Hematopoietic multipotent progenitor cell treated with erythropoietin and hydrocortisone succinate and interleukin-3 and kit ligand, for 6 days (in vitro differentiated cells): Measurements from ENCODE around the gene SEMG1.

Source experiments
- DNase-seq: peaks from one replicate; pipeline ENCODE4 v3.0.0-alpha.2; 2015

SEMG1 gene, protein sequence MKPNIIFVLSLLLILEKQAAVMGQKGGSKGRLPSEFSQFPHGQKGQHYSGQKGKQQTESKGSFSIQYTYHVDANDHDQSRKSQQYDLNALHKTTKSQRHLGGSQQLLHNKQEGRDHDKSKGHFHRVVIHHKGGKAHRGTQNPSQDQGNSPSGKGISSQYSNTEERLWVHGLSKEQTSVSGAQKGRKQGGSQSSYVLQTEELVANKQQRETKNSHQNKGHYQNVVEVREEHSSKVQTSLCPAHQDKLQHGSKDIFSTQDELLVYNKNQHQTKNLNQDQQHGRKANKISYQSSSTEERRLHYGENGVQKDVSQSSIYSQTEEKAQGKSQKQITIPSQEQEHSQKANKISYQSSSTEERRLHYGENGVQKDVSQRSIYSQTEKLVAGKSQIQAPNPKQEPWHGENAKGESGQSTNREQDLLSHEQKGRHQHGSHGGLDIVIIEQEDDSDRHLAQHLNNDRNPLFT

DNA sequence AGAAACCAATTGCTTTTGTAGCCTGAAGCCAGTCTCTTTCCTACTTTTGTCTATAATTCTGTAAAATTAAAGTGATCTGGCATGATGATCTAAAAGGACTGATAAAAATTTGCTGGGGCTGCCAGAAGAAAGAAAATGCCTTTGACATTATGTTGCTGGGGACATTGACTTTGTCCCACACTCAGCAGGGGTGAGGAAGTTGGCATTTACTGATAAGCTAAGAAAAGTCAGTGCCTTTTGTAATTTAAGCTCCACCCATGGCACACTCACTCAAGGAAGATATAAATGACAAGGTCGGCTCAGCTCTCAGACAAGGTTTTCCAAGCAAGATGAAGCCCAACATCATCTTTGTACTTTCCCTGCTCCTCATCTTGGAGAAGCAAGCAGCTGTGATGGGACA is at the start of gene SEMG1:
Gene SEMG1 (plus strand): TSS at position 309 of the 400 bp plus-strand sequence. CDS start 21 bp downstream, at position 330.
- DNase-seq = peak; percentile 49

DNA sequence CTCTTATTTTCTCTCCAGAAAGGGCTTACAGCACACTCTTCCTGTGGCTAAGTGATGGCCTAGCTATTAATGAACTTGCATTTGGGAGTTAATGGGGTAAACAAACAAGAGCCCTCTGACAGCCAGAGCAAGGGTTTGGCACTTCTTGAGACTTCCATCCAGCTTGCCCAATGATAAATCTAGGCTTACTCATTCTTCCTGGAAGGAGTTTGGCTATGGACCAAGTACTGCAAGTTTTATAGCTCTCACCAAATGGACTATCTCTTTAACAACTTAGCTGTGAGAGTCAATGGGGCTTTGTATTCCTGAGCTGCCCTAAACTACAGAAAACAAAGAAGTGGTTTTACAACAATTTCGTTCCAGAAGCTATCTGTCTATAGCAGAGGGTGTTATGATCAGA is 48.9 kb upstream of the SEMG1 start:
- no peak for DNase-seq

DNA sequence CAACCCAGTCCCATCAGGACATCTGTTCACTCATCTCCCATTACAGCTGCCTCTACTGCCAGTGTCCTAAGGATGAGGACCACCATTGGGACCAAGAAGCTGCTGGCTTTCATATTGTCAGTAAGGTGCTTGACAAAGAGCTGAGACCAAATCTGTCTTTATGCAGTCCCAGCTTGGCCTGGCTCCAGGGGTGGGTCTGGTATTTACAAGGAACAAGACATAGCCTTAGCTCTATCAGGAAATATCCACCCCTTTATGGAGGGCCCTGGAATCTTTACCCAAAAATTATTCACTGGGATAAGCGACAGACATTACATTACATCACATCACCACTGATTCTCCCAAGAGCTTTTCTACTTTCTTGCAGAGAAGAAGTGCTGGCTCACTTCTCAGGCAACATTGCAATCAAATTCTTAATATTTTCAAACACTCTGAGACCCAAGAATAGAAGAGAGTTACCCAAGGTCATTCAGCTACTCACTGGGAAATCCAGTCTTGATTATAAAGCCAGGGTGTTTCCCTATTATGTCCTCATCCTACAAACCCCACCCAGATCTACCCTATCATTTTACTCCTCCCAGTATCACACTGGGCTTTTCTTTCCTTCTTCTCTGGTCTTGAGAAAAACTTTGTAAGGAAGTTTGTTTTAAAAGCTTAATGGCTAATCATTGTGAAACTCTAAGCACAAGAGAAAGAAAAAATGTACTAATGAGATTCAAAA is 43.6 kb upstream of the SEMG1 start:
- DNase-seq = no peak

DNA sequence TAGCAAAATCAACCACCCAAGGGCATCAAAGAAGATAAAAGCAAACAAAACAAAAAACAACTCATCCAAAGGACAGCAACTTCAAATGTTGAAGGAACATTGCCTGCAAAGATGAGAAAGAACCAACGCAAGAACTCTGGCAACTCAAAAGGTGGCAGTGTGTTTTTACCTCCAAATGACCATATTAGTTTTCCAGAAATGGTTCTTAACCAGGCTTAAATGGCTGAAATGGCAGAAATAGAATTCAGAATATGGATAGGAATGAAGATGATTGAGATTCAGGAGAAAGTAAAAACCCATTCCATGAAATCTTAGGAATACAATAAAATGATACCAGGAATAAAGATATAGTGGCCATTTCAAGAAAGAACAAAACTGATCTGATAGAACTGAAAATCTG is 41.9 kb upstream of the SEMG1 start:
- DNase-seq = no peak

DNA sequence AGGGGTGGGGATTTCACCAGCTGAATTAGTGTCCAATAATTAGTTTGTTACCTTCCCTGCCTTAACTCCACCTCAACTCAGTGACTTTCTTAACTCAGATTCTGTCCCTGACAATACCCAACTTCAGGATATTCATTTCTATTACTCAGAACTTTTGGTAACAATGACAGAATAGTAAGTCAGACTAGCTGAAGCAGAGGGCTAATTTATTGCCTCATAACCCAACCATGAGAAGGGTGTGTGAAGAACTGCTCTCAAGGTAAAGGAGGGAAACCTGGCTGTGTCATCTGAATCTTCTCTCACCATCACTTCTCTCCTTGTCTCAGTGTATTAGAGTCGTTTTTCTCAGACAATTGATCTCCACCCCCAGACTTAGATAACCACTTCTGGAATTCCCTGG is 33.3 kb upstream of the SEMG1 start:
- no peak for DNase-seq

DNA sequence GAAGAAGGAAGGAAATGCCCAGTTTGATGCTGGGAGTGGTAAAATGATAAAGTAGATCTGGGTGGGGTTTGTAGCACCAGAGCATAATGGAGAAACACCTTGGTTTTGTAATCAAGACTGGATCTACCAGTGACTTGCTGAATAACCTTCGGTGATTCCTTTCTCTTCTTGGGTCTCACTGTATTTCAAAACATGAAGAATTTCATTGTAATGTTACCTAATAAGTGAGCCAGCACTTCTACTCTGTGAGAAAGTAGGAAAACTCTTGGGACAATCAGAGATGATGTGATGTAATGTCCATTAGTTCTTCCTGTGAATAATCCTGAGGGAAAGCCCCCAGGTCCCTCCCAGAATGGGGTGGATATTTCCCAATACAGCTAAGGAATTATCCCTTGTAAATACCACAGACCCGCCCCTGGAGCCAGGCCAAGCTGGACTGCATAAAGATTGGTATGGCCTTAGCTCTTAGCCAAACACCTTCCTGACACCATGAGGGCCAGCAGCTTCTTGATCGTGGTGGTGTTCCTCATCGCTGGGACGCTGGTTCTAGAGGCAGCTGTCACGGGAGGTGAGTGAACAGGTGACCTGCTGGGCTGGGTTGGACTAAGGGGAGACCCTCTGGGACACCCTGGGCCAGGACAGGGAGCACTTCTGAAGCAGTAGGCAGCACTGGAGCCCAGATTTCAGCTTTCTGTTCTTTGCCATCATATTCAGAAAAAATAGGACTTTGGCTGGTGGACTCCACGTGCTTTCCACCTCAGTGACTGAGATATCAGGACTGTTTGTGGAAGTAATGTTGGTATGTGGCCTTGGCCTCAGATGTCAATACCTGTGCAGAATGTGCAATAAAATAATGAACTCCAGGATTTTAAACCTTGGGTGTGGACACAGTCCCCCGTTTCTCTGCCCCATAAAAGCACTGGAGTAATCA is 32.1 kb upstream of the SEMG1 start, which contains the start of gene PI3:
Gene PI3 (plus strand): TSS at position 469 of the 931 bp plus-strand sequence. CDS start 21 bp downstream, at position 490.
- no peak for DNase-seq

DNA sequence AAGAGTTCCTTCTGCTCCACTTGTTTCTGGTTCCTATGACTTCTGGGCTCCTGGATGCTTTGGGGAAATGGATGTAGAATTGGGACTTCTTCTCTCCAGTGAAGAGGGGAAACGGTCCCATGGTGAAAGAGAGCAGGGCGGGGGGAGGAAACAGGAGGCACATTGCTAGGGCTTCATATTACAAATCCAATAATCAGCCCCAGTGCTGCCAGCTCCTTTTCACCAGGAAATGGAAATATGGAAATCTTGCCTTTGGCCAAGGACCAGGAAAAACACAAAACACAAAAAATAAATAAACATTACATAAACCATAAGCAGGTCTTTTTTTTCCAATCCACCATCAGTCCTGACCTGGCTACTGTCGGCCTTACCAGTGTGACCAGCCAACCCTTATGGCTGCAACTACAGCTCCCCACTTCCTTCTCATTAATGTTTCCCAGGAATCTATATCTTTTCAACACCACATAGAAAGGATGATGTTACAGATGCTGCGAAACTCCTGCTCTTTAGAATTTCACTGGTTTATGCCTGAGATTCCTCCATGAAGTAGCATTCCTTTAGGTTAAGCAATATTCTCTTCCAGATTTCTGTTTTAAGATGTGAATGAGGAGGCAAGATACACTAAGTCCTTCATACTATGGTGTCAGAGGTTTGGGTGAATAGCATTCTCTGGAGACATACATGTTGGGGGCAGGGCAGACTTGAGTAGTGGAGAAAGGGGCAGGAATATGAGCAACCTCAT is 30.1 kb upstream of the SEMG1 start:
- DNase-seq = no peak

DNA sequence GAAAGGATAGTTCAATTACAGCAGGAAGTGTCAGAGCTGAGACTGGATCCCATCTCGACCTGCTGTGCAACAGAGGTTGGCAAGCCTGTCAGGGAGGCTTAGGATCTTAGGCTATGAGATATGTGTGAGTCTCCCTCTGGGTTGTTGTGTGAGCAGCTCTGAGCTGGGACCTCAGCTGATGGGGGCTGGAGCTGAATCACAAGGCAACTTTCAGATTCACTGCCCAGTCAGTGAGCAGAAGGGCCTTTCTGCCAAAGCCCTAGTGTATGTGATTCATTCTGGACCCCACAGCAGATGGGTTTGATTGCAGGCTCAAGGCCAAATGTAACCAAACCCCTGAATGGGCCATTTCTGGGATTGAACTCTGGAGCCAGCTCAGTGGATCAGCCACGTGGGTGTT is 27.7 kb upstream of the SEMG1 start:
- no peak for DNase-seq

DNA sequence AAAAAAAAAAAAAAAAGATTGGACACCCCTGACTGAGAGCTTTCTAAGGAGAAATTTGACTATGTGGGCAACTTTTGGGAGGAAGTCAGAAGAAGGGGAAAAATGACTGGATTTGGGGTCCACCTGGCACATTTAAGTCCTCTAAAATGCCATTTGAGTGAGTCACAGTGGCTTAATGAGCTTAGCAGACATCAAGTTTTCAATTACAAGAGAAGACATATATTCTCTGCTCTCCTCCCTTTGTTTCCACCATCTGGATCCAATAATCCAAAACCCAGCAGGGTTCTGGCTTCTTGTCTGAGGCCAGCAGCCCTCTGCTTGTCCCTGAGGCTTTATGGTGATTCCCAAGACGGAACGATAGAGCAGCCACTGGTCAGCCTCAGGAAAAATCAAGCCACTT is 25.2 kb upstream of the SEMG1 start:
- no peak for DNase-seq

DNA sequence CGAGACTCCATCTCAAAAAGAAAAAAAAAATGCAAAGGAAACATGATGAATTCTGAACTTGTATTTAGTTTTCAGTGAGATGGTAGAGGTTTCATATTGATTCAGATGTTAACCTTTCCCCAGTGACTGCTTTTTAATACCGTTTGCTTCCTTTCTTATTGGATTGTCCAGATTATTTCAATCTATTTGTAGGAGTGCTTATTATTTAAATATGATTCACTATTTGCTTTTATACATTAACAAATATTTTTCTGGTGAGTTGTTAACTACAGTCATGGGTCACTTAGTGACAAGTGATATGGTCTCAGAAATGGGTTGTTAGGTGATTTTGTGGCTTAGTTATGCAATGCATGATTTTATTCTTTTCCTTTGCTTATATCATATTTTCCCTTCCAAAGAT is 23.7 kb upstream of the SEMG1 start:
- DNase-seq = no peak

DNA sequence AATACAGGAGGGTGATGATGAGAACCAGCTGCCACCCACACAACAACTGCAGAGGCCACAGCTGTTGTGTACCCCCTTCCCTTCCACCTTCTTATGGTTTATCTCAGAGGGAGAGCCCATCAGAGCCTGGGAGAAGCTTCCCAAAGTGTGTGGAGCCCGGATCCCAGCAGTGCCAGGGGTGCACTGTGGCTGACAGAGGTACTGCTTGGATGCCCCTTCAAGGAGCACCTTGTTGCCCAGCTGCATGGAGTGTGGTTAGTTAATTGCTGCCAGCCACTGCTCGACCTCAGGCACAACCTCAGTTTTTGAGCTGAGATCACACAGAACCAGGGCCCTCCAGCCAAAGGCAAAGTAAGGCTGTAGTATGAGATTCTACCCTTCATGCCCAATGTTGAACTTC is 19.1 kb upstream of the SEMG1 start:
- DNase-seq = no peak

DNA sequence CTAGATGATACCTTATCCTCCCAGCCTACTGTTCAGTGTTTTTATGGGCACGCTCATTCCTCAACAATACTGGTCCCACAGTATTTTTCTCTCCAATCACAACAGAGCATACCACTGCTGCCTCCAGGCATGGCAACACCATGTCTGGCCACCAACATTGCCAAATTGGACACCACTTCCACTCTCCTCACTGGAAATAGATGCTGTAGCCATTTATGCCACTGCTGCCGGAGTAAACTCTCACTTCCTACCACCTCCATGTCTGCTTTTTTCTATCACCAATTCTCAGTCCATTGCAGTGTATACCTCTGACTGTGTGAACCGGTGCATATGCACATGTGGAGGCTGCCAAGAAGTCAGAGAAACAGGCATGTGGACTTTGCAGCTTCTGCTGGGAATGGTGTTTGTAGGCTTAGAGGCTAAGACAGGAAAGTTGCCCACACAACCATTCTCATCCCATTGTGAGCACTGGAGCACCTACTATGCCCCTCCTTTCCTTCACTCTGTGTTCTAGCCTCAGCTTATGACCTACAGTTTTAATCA is 17.7 kb upstream of the SEMG1 start:
- no peak for DNase-seq

DNA sequence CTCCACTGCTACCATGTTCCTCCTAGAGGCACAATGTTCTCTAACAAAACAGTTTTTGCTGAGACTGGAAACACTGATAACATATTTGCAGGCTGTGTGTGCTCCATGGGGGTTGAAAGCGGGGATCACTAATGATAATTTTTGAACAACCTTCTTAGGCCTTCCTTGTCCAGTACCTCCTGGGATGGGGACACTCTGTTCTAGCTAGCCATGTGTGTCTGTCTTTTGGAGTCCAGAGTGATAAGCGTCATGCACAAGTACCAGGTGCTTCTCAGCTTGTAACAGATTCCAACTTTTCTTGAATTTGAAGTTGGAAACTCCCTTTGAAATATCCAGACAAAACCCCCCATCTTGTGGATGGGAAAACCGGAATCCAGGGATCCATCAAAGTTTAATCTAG is 17.0 kb upstream of the SEMG1 start:
- DNase-seq = no peak

DNA sequence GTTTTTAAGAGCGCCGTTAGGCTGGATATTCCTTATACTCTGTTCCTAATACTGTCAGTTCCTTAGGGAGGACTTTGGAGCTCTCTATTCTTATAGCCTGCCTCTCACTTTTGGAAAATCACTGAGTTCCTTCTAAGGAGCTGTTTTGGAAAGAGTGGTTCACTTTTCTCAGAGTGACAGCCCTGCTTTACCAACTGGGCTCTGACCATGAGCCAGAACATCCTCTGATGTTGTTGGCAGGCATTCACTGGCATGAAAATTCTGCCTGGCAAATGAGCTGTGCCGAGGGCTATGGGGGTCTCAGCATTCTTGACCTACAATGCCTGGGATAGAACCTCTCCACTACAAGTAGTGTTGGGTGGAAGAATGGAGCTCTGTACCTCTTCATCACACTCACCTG is 14.9 kb upstream of the SEMG1 start:
- DNase-seq = no peak

DNA sequence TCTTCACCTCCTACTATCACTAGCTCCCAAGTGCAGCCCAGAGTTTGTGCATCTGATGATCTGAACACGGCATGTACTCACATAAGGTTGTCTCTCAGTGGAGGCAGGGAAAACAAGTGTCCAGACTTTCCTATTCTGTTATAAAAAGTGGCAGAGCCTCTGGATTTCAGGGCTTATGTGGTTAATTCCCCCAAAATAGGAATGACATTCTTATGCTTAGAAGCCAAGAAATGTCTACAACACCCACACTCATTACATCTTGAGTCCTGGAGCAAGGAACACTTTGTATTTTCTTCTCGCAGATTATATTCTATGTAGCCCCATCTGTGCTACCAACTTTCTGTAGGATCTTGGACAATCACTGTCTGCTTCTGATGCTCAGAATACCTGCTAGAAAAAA is 13.5 kb upstream of the SEMG1 start:
- DNase-seq = no peak

DNA sequence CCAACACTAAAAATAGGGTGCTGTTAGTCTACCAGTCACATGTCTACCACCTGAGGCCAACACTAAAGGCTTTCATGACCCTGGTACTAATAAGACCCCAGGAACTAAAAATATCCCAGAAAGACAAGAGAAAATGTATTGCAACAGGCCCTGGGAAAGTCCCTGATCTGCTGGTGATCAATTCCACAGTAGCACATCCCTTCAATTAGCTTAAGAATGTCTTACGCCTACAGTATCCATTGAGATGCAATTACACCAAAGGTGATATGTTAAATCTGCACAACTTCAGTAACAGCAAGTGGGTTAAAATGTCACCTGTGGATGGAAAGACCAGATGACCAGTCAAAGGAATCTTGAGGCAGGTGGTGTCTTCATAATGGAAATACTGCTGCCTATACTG is 3.1 kb downstream of the SEMG1 start:
- no peak for DNase-seq

DNA sequence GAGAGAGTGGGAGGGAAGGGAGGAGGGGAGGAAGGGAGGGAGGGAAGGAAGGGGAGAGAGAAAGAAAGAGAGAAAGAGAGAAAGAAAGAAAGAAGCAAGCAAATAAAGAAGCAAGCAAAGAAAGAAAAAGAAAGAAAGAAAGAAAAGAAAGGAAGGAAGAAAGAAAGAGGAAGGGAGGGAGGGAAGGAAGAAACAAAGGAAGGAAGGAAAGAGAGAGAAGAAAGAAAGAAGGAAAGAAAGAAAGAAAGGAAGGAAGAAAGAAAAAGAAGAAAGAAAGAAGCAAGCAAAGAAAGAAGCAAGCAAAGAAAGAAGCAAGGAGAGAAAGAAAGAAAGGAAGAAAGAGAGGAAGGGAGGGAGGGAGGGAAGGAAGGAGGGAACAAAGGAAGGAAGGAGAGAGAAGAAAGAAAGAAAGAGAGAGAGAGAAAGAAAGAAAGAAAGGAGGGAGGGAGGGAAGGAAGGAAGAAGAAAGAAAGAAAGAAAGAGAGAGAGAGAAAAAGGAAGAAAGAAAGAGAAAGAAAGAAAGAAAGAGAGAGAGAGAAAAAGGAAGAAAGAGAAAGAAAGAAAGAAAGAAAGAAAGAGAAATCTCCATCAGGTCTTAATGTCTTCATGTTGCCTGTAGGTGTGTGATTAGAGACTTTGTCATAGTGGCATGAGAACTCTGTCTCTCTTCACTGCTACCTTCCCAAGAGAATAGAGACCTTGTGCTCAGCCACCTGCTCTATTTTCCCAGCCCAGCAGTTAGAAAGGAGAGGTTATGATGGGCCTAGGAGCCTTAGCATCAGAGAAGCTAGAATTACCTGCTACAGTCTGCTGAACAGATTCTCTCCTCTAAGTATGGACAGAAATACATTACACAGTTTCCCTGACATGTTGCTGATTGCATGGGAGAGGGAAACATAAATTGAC is 5.0 kb downstream of the SEMG1 start:
- no peak for DNase-seq

DNA sequence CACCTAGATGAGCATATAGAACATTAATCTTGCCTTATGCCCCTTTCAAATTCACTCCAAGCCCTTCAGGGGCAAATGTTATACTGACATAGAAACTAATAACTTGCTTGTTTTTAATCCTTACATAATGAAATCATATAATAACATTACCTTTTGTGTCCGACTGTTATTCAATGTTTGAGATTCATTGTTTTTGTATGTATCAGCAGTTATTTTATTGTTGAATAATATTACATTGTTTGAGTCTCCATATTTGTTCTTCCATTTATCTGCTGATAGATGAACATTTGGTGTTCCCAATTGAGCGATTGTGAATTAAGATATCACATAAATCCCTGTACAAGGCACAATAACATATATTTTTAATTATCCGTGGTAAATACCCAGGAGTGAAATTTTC is 6.0 kb downstream of the SEMG1 start:
- no peak for DNase-seq

DNA sequence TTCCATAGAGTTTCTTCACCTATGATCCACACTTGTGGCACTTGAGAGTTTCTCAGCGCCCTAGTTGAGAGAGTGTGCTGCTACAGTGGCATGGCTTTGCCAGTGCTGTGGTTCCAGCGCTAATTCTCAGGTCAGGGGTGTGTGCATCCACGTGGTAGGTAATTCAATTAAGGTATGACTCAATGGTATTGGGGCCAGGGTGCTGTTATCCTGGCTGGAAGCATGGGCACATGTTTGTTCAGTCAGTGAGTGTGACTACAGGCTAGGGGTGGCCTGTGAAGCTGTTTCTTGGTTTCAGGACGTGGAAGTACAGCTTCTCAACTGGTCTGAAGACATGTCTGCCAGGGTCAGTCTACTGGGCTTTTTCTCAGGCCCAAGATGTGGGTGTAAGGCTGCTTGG is 11.3 kb downstream of the SEMG1 start:
- DNase-seq = no peak

DNA sequence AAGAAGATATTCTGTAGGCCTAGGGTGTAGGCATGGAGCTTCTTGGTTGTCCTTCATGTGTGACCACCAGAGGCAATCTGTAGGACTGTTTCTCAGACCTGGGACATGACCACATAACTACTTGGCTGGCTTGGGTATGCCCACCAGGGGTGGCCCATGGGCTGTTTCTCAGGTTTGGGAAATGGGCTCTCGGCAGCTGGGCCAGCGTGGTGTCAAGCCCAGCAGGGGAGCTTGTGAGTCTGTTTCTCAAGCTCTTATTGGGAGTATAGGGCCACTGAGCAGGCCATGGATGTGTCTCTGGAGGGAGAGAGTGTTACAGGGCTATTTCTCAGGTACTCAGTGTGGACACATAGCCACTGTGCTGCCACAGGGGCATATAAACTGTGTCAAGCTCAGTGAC is 11.8 kb downstream of the SEMG1 start:
- no peak for DNase-seq

DNA sequence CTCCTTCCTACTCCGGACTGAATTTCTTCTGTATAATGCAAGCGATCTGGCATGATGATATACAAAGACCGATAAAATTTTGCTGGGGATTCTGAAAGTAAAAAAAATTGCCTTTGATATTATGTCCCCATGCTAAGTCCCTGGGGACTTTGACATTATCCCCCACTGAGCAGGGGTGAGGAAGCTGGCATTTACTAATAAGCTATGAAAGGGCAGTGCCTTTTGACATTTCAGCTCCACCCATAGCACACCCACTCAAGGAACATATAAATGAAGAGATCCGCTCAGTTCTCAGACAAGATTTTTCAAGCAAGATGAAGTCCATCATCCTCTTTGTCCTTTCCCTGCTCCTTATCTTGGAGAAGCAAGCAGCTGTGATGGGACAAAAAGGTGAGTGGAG is 14.2 kb downstream of the SEMG1 start, which contains the start of gene SEMG2:
Gene SEMG2 (plus strand): TSS at position 298 of the 400 bp plus-strand sequence. CDS start 17 bp downstream, at position 315.
- DNase-seq = no peak
